ENCODE data around the gene CNTNAP2. TPM values are rescaled to one million over a fixed set of nuclear protein-coding genes. Genes with fewer than 3 reads are reported as not detected.

The CNTNAP2 gene
- total and polyA plus RNA-seq, 2 donors from 2014 or later: 0.06 to 0.13 TPM

GRCh38 chr7:147477526-147477925 lies 1360.9 kb downstream of the CNTNAP2 start:
- no peaks in the 10 kb centered on the region for H3K27me3 ChIP-seq (ENCODE audit: control insufficient read depth, insufficient read depth, low read length)
- intact Hi-C loops (cut with DNase I): no loop called here
- H3K36me3 ChIP-seq (ENCODE audit: control insufficient read depth in 2 of 3, insufficient read depth in 3 of 3, low read length in 3 of 3): no peaks in the 10 kb centered on the region
- H3K9ac ChIP-seq (ENCODE audit: low read length in 3 of 3): no peak overlapping the region
- no peaks in the 10 kb centered on the region for H3K9me3 ChIP-seq (ENCODE audit: control insufficient read depth in 2 of 3, insufficient read depth in 1 of 3, low read length in 3 of 3)
- TF ChIP-seq CTCF (IDR thresholded peaks at IDR 0.05; ENCODE audit: borderline replicate concordance, extremely low read depth, insufficient read depth): no peak
- H3K27ac ChIP-seq (ENCODE audit: low read depth in 2 of 2, low read length in 2 of 2): no peak overlapping the region
- no peaks in the 10 kb centered on the region for H3K4me1 ChIP-seq (ENCODE audit: control insufficient read depth in 2 of 3, insufficient read depth in 2 of 3, low read depth in 1 of 3, low read length in 3 of 3)
- FAIRE-seq (no peak), DNase-seq (no peak)
- H3K4me3 ChIP-seq (ENCODE audit: low read length in 3 of 3): no peak overlapping the region

- intact Hi-C loops (cut with DNase I): no loop called here
- Histone ChIP-seq H3K9me3 (ENCODE audit: control insufficient read depth in 2 of 3, insufficient read depth in 1 of 3, low read length in 3 of 3) (no peaks in the 10 kb centered on the region), H3K4me1 (ENCODE audit: control insufficient read depth in 2 of 3, insufficient read depth in 2 of 3, low read depth in 1 of 3, low read length in 3 of 3) (no peaks in the 10 kb centered on the region), H3K4me3 (ENCODE audit: low read length in 3 of 3) (no peak overlapping the region), H3K9ac (ENCODE audit: low read length in 3 of 3) (no peak overlapping the region), H3K27me3 (ENCODE audit: control insufficient read depth, insufficient read depth, low read length) (no peaks in the 10 kb centered on the region), H3K36me3 (ENCODE audit: control insufficient read depth in 2 of 3, insufficient read depth in 3 of 3, low read length in 3 of 3) (no peaks in the 10 kb centered on the region), H3K27ac (ENCODE audit: low read depth in 2 of 2, low read length in 2 of 2) (no peak overlapping the region)
- no peak for TF ChIP-seq CTCF (IDR thresholded peaks at IDR 0.05; ENCODE audit: borderline replicate concordance, extremely low read depth, insufficient read depth)
- no peak for FAIRE-seq
- peak in 4 of 5 donors; percentile 64 to 91 (median 80) for DNase-seq
Observed at GRCh38 chr7:147478796-147479195, 1362.2 kb downstream of the CNTNAP2 start.

- intact Hi-C loops (cut with DNase I): no loop called here
- no peak overlapping the region for H3K27ac ChIP-seq (ENCODE audit: low read depth in 2 of 2, low read length in 2 of 2)
Observed at GRCh38 chr7:147483634-147484292, 1367.2 kb downstream of the CNTNAP2 start.

More at GRCh38 chr7:147483634-147484292, 1367.2 kb downstream of the CNTNAP2 start:
- FAIRE-seq (no peak), DNase-seq (no peak)
- H3K9ac ChIP-seq (ENCODE audit: low read length in 3 of 3): no peak overlapping the region
- TF ChIP-seq CTCF (IDR thresholded peaks at IDR 0.05; ENCODE audit: borderline replicate concordance, extremely low read depth, insufficient read depth): no peak
- H3K36me3 ChIP-seq (ENCODE audit: control insufficient read depth in 2 of 3, insufficient read depth in 3 of 3, low read length in 3 of 3): no peaks in the 10 kb centered on the region
- no peaks in the 10 kb centered on the region for H3K9me3 ChIP-seq (ENCODE audit: control insufficient read depth in 2 of 3, insufficient read depth in 1 of 3, low read length in 3 of 3)
- H3K4me1 ChIP-seq (ENCODE audit: control insufficient read depth in 2 of 3, insufficient read depth in 2 of 3, low read depth in 1 of 3, low read length in 3 of 3): no peaks in the 10 kb centered on the region
- no peak overlapping the region for H3K4me3 ChIP-seq (ENCODE audit: low read length in 3 of 3)
- no peaks in the 10 kb centered on the region for H3K27me3 ChIP-seq (ENCODE audit: control insufficient read depth, insufficient read depth, low read length)
